ENCODE measurements around the gene ROR1. TPM values are rescaled to one million over a fixed set of nuclear protein-coding genes. Genes with fewer than 3 reads are reported as not detected.
A peak's percentile ranks its signal among the peaks of the same experiment; 100 is the strongest.

ROR1 gene
- total and polyA plus RNA-seq, 7 donors = 0.13 to 2.8 (median 1.2) TPM

GRCh38 chr1:64127297-64127696 is 353.5 kb downstream of the ROR1 start:
- ATAC-seq (no peak), DNase-seq (no peak)
- Histone ChIP-seq H3K27me3 (ENCODE audit: insufficient read depth in 3 of 3, low read length in 2 of 3) (no peaks in the 10 kb centered on the region), H3K36me3 (ENCODE audit: insufficient read depth in 1 of 2, low read depth in 1 of 2) (no peaks in the 10 kb centered on the region), H3K9me3 (no peaks in the 10 kb centered on the region), H3K4me1 (no peaks in the 10 kb centered on the region), H3K4me3 (no peak overlapping the region), H3K27ac (no peak overlapping the region)
- TF ChIP-seq CTCF (IDR thresholded peaks at IDR 0.05) = no peak
- whole genome bisulfite sequencing, 3 donors = 65 to 69% (median 67%) methylated on average over 3 of the region's 3 CpGs
- intact Hi-C loops (cut with DNase I) = no loop called here

- 45 to 55% (median 47%) methylated on average over 5 of the region's 5 CpGs for WGBS, 3 donors
- Histone ChIP-seq H3K36me3 (ENCODE audit: insufficient read depth in 1 of 2, low read depth in 1 of 2) (no peaks in the 10 kb centered on the region), H3K4me1 (no peaks in the 10 kb centered on the region), H3K27ac (no peak overlapping the region), H3K27me3 (ENCODE audit: insufficient read depth in 3 of 3, low read length in 2 of 3) (no peaks in the 10 kb centered on the region), H3K4me3 (no peak overlapping the region), H3K9me3 (no peaks in the 10 kb centered on the region)
- DNase-seq = no peak
- intact Hi-C loops (cut with DNase I) = loop anchor here in 1 of 2 donors (5.0 to 10.0 kb wide), 2 partner anchors 195 to 507 kb away; no protein-coding TSS in a partner anchor
- ATAC-seq = no peak
- no peak for TF ChIP-seq CTCF (IDR thresholded peaks at IDR 0.05)
Observed at GRCh38 chr1:64129701-64130100, 355.9 kb downstream of the ROR1 start.

GRCh38 chr1:64131155-64131554 is 357.3 kb downstream of the ROR1 start:
- Histone ChIP-seq H3K36me3 (ENCODE audit: insufficient read depth in 1 of 2, low read depth in 1 of 2) (no peaks in the 10 kb centered on the region), H3K4me1 (no peaks in the 10 kb centered on the region), H3K9me3 (no peaks in the 10 kb centered on the region), H3K27me3 (ENCODE audit: insufficient read depth in 3 of 3, low read length in 2 of 3) (no peaks in the 10 kb centered on the region), H3K4me3 (no peak overlapping the region), H3K27ac (no peak overlapping the region)
- intact Hi-C loops (cut with DNase I) = loop anchor here in 1 of 2 donors (5.0 to 10.0 kb wide), 2 partner anchors 196 to 509 kb away; no protein-coding TSS in a partner anchor
- TF ChIP-seq CTCF (IDR thresholded peaks at IDR 0.05) = no peak
- 79 to 84% (median 81%) methylated on average over 2 of the region's 2 CpGs for WGBS, 3 donors
- DNase-seq (no peak), ATAC-seq (no peak)

GRCh38 chr1:64133036-64133435 is 359.2 kb downstream of the ROR1 start:
- intact Hi-C loops (cut with DNase I) = loop anchor here in 1 of 2 donors (5.0 to 10.0 kb wide), 2 partner anchors 198 to 511 kb away; no protein-coding TSS in a partner anchor
- Histone ChIP-seq H3K9me3 (no peaks in the 10 kb centered on the region), H3K36me3 (ENCODE audit: insufficient read depth in 1 of 2, low read depth in 1 of 2) (no peaks in the 10 kb centered on the region), H3K27me3 (ENCODE audit: insufficient read depth in 3 of 3, low read length in 2 of 3) (no peaks in the 10 kb centered on the region), H3K27ac (no peak overlapping the region), H3K4me3 (no peak overlapping the region), H3K4me1 (no peaks in the 10 kb centered on the region)
- TF ChIP-seq CTCF (IDR thresholded peaks at IDR 0.05) = no peak
- 71 to 74% (median 71%) methylated on average over 5 of the region's 5 CpGs for WGBS, 3 donors
- DNase-seq (no peak), ATAC-seq (peak in 2 of 4 donors; percentile 55 to 57)
